Endothelial cell of umbilical vein (primary cell): ENCODE results near the gene VSTM2B.

Experiments
- EZH2 ChIP-seq: IDR thresholded peaks from 2 replicates; pipeline ENCODE4 v1.6.1; 2012; ENCODE audit warnings: borderline replicate concordance, low read depth, mild to moderate bottlenecking, moderate library complexity, low read length, inconsistent platforms; ENCODE audit not compliant: severe bottlenecking
- FOS ChIP-seq: IDR thresholded peaks from 2 replicates; pipeline ENCODE4 v1.6.1; 2011; ENCODE audit warnings: mild to moderate bottlenecking, low read length, moderate library complexity, borderline replicate concordance; ENCODE audit not compliant: insufficient read depth
- GATA2 ChIP-seq: IDR thresholded peaks from 2 replicates; pipeline ENCODE4 v1.7.0; 2011; ENCODE audit warnings: low read depth, mild to moderate bottlenecking, moderate library complexity, mixed read lengths, low read length; ENCODE audit not compliant: insufficient read length, insufficient read depth
- JUN ChIP-seq: IDR thresholded peaks from 2 replicates; pipeline ENCODE4 v1.6.1; 2011; ENCODE audit warnings: borderline replicate concordance, low read depth; ENCODE audit not compliant: insufficient read length, insufficient read depth
- MYC ChIP-seq: IDR thresholded peaks from one replicate; pipeline ENCODE4 v1.6.1; 2011; ENCODE audit warnings: mild to moderate bottlenecking, low read depth, low read length
- POLR2A ChIP-seq: IDR thresholded peaks from 2 replicates; pipeline ENCODE4 v1.6.1; 2012; ENCODE audit warnings: low read depth, mild to moderate bottlenecking, control low read depth, low read length
- POLR2AphosphoS5 ChIP-seq: IDR thresholded peaks from 2 replicates; pipeline ENCODE4 v1.6.1; 2012; ENCODE audit warnings: low read depth, mild to moderate bottlenecking, control low read depth, low read length, moderate library complexity; ENCODE audit not compliant: insufficient read depth
- TF ChIP-seq, protein P1 (sequence below), 2 donors: IDR thresholded peaks; 1 replicate in 1 of 2; 2 replicates in 1 of 2; pipeline ENCODE4 v1.5.1; 2011; ENCODE audit warnings: low read length in 2 of 2, mild to moderate bottlenecking in 2 of 2, moderate library complexity in 2 of 2, control low read depth in 1 of 2, inconsistent platforms in 1 of 2, low read depth in 1 of 2; ENCODE audit not compliant: insufficient read depth in 1 of 2; ENCODE audit errors: extremely low read depth in 1 of 2
- TF ChIP-seq, protein P2 (sequence below): IDR thresholded peaks from 2 replicates; pipeline ENCODE4 v1.6.1; 2011; ENCODE audit not compliant: insufficient read depth, insufficient read length

DNA sequence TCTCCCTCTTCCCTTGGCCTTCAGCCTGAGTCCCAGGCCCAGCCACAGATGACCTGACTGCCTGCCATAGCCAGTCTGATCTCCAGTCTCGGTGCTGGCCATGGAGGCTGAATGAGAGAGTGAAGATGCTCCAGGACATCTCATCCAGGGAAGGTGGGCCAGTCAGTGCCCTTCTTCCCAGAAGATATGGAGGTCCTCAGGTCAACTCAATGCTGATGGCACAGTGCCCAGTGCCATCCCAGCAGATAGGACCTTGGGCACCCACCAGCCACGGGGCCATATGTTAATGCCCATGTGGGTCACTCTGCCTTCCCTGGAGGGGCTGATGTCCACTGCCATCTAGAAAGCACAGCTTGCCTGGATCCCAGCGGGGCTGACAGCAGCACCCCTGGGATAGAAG is 7.2 kb downstream of the VSTM2B start:
- no peak for TF ChIP-seq MYC
- no peak for TF ChIP-seq JUN
- TF ChIP-seq, protein P1, sequence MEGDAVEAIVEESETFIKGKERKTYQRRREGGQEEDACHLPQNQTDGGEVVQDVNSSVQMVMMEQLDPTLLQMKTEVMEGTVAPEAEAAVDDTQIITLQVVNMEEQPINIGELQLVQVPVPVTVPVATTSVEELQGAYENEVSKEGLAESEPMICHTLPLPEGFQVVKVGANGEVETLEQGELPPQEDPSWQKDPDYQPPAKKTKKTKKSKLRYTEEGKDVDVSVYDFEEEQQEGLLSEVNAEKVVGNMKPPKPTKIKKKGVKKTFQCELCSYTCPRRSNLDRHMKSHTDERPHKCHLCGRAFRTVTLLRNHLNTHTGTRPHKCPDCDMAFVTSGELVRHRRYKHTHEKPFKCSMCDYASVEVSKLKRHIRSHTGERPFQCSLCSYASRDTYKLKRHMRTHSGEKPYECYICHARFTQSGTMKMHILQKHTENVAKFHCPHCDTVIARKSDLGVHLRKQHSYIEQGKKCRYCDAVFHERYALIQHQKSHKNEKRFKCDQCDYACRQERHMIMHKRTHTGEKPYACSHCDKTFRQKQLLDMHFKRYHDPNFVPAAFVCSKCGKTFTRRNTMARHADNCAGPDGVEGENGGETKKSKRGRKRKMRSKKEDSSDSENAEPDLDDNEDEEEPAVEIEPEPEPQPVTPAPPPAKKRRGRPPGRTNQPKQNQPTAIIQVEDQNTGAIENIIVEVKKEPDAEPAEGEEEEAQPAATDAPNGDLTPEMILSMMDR (IDR thresholded peaks at IDR 0.05; ENCODE audit: extremely low read depth in 1 of 2, insufficient read depth in 1 of 2, low read depth in 1 of 2, low read length in 2 of 2) = no peak
- TF ChIP-seq EZH2 = no peak
- TF ChIP-seq POLR2A = no peak
- no peak for TF ChIP-seq POLR2AphosphoS5
- no peak for TF ChIP-seq GATA2
- TF ChIP-seq, protein P2, sequence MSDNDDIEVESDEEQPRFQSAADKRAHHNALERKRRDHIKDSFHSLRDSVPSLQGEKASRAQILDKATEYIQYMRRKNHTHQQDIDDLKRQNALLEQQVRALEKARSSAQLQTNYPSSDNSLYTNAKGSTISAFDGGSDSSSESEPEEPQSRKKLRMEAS = no peak
- TF ChIP-seq FOS = no peak
